K562 (cell line): ENCODE data around the gene KCTD19. TPM values are rescaled to one million over a fixed set of nuclear protein-coding genes. Genes with fewer than 3 reads are reported as not detected.

Experiments
- ATAC-seq: fragments of 200-7000 bp; cut with Tn5 transposase; 3 replicates; pipeline ENCODE4 v1.9.1; 2020; ENCODE audit warnings: moderate library complexity
- BruUV-seq: library from RNA; stranded (reverse); fragments of 400-500 nt; replicated peaks from 2 replicates; lab custom pipeline; 2021; lab: Mats Ljungman, UMichigan
- CTCF ChIA-PET: fragments of 300-600 bp; formaldehyde crosslinking; extraction: SDS; loops from one replicate; lab custom pipeline; 2021; ENCODE audit warnings: low intra/inter-chr PET ratio; lab: Yijun Ruan, JAX
- POLR2A ChIA-PET: fragments of 300-600, 350-650 bp; sonication (Branson Sonifier 250); formaldehyde crosslinking; extraction: SDS; loops from one replicate; lab custom pipeline; 2021; ENCODE audit warnings: antibody characterized with exemption, inconsistent platforms; lab: Yijun Ruan, JAX
- DNase-seq, 4 experiments: peaks; one replicate each; pipeline versions ENCODE4 v3.0.0 to v3.0.0-alpha.2; 2011 to 2018; ENCODE audit warnings: low spot score in 3 of 4, mixed read lengths in 3 of 4; ENCODE audit errors: extremely low read depth in 1 of 4
- FAIRE-seq: peaks from 2 replicates; lab custom pipeline; 2011; peaks lifted over from hg19 to GRCh38; lab: Jason Lieb, UNC
- H2AFZ ChIP-seq: 2 replicates; pipeline ENCODE4 v1.6.0; 2011; ENCODE audit warnings: low read depth, low read length, control low read depth, inconsistent platforms
- H3K27ac ChIP-seq: fragments of 200-600 bp; 3 replicates; pipeline ENCODE4 v1.8.0; 2011; ENCODE audit warnings: low read depth, mild to moderate bottlenecking, control low read depth, inconsistent platforms, low read length, moderate library complexity, mixed read lengths; ENCODE audit errors: extremely low read depth
- H3K27me3 ChIP-seq, 2 experiments: fragments of 300-600 bp in 1 of 2; 2 replicates in 1 of 2; 3 replicates in 1 of 2; pipeline versions ENCODE4 v1.6.0 to v1.8.0; 2011; ENCODE audit warnings: inconsistent platforms in 2 of 2, low read length in 2 of 2, mild to moderate bottlenecking in 1 of 2, mixed read lengths in 1 of 2, moderate library complexity in 1 of 2; ENCODE audit not compliant: control insufficient read depth in 2 of 2, insufficient read depth in 2 of 2
- H3K36me3 ChIP-seq: fragments of 300-600 bp; 3 replicates; pipeline ENCODE4 v1.8.0; 2011; ENCODE audit warnings: mild to moderate bottlenecking, low read length, inconsistent platforms; ENCODE audit not compliant: control insufficient read depth, insufficient read depth
- H3K4me1 ChIP-seq, 2 experiments: fragments of 200-600 bp in 1 of 2; replicated peaks in 1 of 2; 2 replicates in 1 of 2; 3 replicates in 1 of 2; pipeline versions ENCODE4 v1.5.1 to v1.8.0; 2011; ENCODE audit warnings: inconsistent platforms in 2 of 2, low read length in 2 of 2, mild to moderate bottlenecking in 1 of 2, mixed read lengths in 1 of 2, moderate library complexity in 1 of 2; ENCODE audit not compliant: control insufficient read depth in 2 of 2, insufficient read depth in 2 of 2
- H3K4me2 ChIP-seq: 2 replicates; pipeline ENCODE4 v1.6.1; 2011; ENCODE audit warnings: low read length, control low read depth, inconsistent platforms, mixed read lengths; ENCODE audit not compliant: insufficient read depth
- H3K4me3 ChIP-seq: fragments of 200-600 bp; sonication (generic), shearing (Covaris generic); 2 replicates; pipeline ENCODE4 v1.5.1; 2016; ENCODE audit warnings: control low read depth, inconsistent platforms
- H3K79me2 ChIP-seq: fragments of 200-600 bp; 3 replicates; pipeline ENCODE4 v1.8.0; 2011; ENCODE audit warnings: low read length, inconsistent platforms; ENCODE audit not compliant: control insufficient read depth, insufficient read depth
- H3K9ac ChIP-seq, 2 experiments: 2 replicates each; pipeline versions ENCODE4 v1.6.0 to v1.6.1; 2011; ENCODE audit warnings: low read depth in 2 of 2, low read length in 2 of 2, control low read depth in 1 of 2, inconsistent platforms in 1 of 2, mild to moderate bottlenecking in 1 of 2, mixed read lengths in 1 of 2; ENCODE audit not compliant: insufficient read depth in 1 of 2
- H3K9me1 ChIP-seq: one replicate; pipeline ENCODE4 v1.6.0; 2011; ENCODE audit warnings: inconsistent platforms, mild to moderate bottlenecking, low read length, moderate library complexity; ENCODE audit not compliant: control insufficient read depth, insufficient read depth
- H3K9me3 ChIP-seq: replicated peaks from 2 replicates; pipeline ENCODE4 v1.5.1; 2011; ENCODE audit warnings: low read depth, low read length, inconsistent platforms; ENCODE audit not compliant: control insufficient read depth, insufficient read depth
- H4K20me1 ChIP-seq: replicated peaks from 2 replicates; pipeline ENCODE4 v1.6.1; 2011; ENCODE audit warnings: low read length, inconsistent platforms, mixed read lengths; ENCODE audit not compliant: control insufficient read depth, insufficient read depth
- COPS2 ChIP-seq: fragments of 450-650 bp; conservative IDR thresholded peaks from 2 replicates; pipeline ENCODE4 v1.6.1; 2016; ENCODE audit warnings: mild to moderate bottlenecking, moderate library complexity
- DIDO1 ChIP-seq: fragments of 450-650 bp; IDR thresholded peaks from 2 replicates; pipeline ENCODE4 v1.6.1; 2016; ENCODE audit warnings: low read depth, missing biosample characterization, missing genetic modification characterization
- EGR1 ChIP-seq: fragments of 450-650 bp; conservative IDR thresholded peaks from 2 replicates; pipeline ENCODE4 v1.6.1; 2017; ENCODE audit warnings: mild to moderate bottlenecking
- MTA3 ChIP-seq: fragments of 450-650 bp; formaldehyde crosslinking; IDR thresholded peaks from 2 replicates; pipeline ENCODE4 v1.6.1; 2017; ENCODE audit warnings: mild to moderate bottlenecking, borderline replicate concordance
- OTX1 ChIP-seq: fragments of 450-650 bp; formaldehyde crosslinking; IDR thresholded peaks from 2 replicates; pipeline ENCODE4 v1.4.0; 2022; ENCODE audit warnings: mild to moderate bottlenecking
- PRPF4 ChIP-seq: fragments of 200-400 bp; formaldehyde crosslinking; IDR thresholded peaks from one replicate; pipeline ENCODE4 v1.6.1; 2017; ENCODE audit warnings: low read length, low read depth, mild to moderate bottlenecking; ENCODE audit not compliant: insufficient read depth, poor library complexity, severe bottlenecking
- PTRF ChIP-seq: fragments of 450-650 bp; IDR thresholded peaks from 2 replicates; pipeline ENCODE4 v1.6.1; 2016; ENCODE audit warnings: mild to moderate bottlenecking, missing genetic modification characterization, missing compliant biosample characterization
- XRCC3 ChIP-seq: fragments of 450-650 bp; IDR thresholded peaks from 2 replicates; pipeline ENCODE4 v1.6.1; 2017; ENCODE audit warnings: mild to moderate bottlenecking, moderate library complexity
- ZNF224 ChIP-seq: sonication (generic); formaldehyde crosslinking; IDR thresholded peaks from 2 replicates; pipeline ENCODE4 v1.8.0; 2022; ENCODE audit warnings: mild to moderate bottlenecking, missing genetic modification reagents
- WGBS: fragments of 100-300 bp; shearing (Covaris generic); methylation state at CpG from one replicate; pipeline ENCODE4 v1.1.6; 2016; ENCODE audit warnings: low coverage, mixed read lengths; ENCODE audit not compliant: insufficient coverage; ENCODE audit errors: missing lambda C conversion rate; 5-methylcytosine and 5-hydroxymethylcytosine counted together
- in situ Hi-C: fragments of 300-500 bp; cut with MboI; formaldehyde crosslinking; loops from 4 replicates; pipeline ENCODE4 v1.15.0; 2018; ENCODE audit warnings: inconsistent platforms, mixed read lengths
- intact Hi-C: fragments of 100-400 bp; cut with micrococcal nuclease; formaldehyde crosslinking; loops from 2 replicates; pipeline ENCODE4 v1.14.2; 2022
- polyA plus RNA-seq, 8 experiments: library from polyadenylated mRNA; depleted of rRNA in 4 of 8; stranded (reverse) in 5 of 8; unstranded in 3 of 8; fragments of >200 nt; fragmentation: Nextera tagmentation in 2 of 8; fragmentation: Illumina TruSeq in 1 of 8; extraction: Ambion mirVana in 2 of 8; extraction: Trizol in 1 of 8; gene quantifications; 2 replicates each; pipeline versions ENCODE4 v1.2.1 to v1.2.3, GENCODE V29; 2011 to 2014; ENCODE audit warnings: inconsistent platforms in 1 of 8, missing spikeins in 1 of 8
- total RNA-seq, 7 experiments: library from RNA; depleted of rRNA in 6 of 7; stranded (reverse); fragments of >200 nt in 6 of 7; fragmentation: Illumina TruSeq in 2 of 7; extraction: Trizol in 2 of 7; gene quantifications; 2 replicates each; pipeline versions ENCODE4 v1.2.1 to v1.2.3, GENCODE V29; 2011 to 2021; ENCODE audit warnings: low replicate concordance in 1 of 7
- TF ChIP-seq, protein P1 (sequence below): fragments of 450-650 bp; IDR thresholded peaks from one replicate; pipeline ENCODE4 v1.6.1; 2018; ENCODE audit warnings: mild to moderate bottlenecking, moderate library complexity; ENCODE audit not compliant: partially characterized antibody
- TF ChIP-seq, protein P2 (sequence below), 2 experiments: fragments of 450-650 bp; IDR thresholded peaks; 2 replicates each; pipeline ENCODE4 v1.6.1; 2016

KCTD19 gene
- total and polyA plus RNA-seq, 9 of the 15 experiments (the other 6 are each of a cell fraction or from before 2014, with no cell fraction given): 0.03 to 0.91 (median 0.22) TPM; not detected in 2

DNA sequence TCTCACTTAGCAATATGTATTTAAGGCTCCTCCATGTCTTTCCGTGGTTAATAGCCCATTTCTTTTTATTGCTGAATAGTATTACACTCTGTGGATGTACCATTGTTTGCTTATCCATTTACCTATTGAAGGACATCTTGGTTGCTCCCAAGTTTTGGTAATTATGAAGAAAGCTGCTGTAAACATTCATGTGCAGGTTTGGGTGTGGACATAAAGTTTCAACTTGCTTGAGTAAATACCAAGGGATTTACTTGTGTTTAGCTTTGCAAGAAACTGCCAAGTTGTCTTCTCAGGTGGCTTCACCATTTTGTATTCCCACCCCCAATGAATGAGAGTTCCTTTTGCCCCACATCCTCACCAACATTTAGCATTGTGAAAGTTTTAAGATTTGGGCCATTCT is 9.6 kb upstream of the KCTD19 start:
- no peak for ATAC-seq
- H2AFZ ChIP-seq: no peak overlapping the region
- CTCF ChIA-PET: no interaction called here
- H3K4me2 ChIP-seq: no peak overlapping the region
- in situ Hi-C loops: no loop called here
- H3K36me3 ChIP-seq: no peaks in the 10 kb centered on the region
- intact Hi-C loops: loop anchor here (5.0 kb wide), 1 partner anchor 74 kb away; no protein-coding TSS in a partner anchor
- no peak overlapping the region for H3K27ac ChIP-seq
- no peaks in the 10 kb centered on the region for H3K9me1 ChIP-seq
- no peak overlapping the region for H3K4me3 ChIP-seq
- no peaks in the 10 kb centered on the region for H4K20me1 ChIP-seq
- H3K9ac ChIP-seq: no peak overlapping the region
- H3K79me2 ChIP-seq: no peaks in the 10 kb centered on the region
- FAIRE-seq: no peak
- no peaks in the 10 kb centered on the region for H3K27me3 ChIP-seq
- H3K9me3 ChIP-seq: no peaks in the 10 kb centered on the region
- no TSS peak for BruUV-seq
- 0% methylated on average over 1 of the region's 1 CpG for WGBS
- TF ChIP-seq XRCC3 (no peak), MTA3 (no peak), DIDO1 (no peak), ZNF224 (no peak), COPS2 (no peak), PRPF4 (no peak), OTX1 (CRISPR knock-in tag) (no peak), EGR1 (no peak), PTRF (tag) (no peak)
- TF ChIP-seq, protein P1, sequence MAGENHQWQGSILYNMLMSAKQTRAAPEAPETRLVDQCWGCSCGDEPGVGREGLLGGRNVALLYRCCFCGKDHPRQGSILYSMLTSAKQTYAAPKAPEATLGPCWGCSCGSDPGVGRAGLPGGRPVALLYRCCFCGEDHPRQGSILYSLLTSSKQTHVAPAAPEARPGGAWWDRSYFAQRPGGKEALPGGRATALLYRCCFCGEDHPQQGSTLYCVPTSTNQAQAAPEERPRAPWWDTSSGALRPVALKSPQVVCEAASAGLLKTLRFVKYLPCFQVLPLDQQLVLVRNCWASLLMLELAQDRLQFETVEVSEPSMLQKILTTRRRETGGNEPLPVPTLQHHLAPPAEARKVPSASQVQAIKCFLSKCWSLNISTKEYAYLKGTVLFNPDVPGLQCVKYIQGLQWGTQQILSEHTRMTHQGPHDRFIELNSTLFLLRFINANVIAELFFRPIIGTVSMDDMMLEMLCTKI: no peak
- TF ChIP-seq, protein P2, sequence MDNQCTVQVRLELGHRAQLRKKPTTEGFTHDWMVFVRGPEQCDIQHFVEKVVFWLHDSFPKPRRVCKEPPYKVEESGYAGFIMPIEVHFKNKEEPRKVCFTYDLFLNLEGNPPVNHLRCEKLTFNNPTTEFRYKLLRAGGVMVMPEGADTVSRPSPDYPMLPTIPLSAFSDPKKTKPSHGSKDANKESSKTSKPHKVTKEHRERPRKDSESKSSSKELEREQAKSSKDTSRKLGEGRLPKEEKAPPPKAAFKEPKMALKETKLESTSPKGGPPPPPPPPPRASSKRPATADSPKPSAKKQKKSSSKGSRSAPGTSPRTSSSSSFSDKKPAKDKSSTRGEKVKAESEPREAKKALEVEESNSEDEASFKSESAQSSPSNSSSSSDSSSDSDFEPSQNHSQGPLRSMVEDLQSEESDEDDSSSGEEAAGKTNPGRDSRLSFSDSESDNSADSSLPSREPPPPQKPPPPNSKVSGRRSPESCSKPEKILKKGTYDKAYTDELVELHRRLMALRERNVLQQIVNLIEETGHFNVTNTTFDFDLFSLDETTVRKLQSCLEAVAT (IDR thresholded peaks at IDR 0.05): no peak
- no peaks in the 10 kb centered on the region for H3K4me1 ChIP-seq
- no peak for DNase-seq
- POLR2A ChIA-PET: no interaction called here
